GM18519 (cell line): ENCODE data around the gene ICAM1.
"Not testable (repeated sequence)": the region's sequence is repeated elsewhere in the genome, so short reads cannot be mapped to it uniquely, and the experiment has no call there.

Source experiments
- ATAC-seq: cut with Tn5 transposase; IDR thresholded peaks from one replicate; pipeline ENCODE4 v1.9.1; 2021; ENCODE audit warnings: mild to moderate bottlenecking, moderate library complexity; ENCODE audit not compliant: unreplicated experiment, low FRiP score

ICAM1 gene

GRCh38 chr19:10271543-10272086 is 695 bp downstream of the ICAM1 start:
- ATAC-seq, result no peak

DNA sequence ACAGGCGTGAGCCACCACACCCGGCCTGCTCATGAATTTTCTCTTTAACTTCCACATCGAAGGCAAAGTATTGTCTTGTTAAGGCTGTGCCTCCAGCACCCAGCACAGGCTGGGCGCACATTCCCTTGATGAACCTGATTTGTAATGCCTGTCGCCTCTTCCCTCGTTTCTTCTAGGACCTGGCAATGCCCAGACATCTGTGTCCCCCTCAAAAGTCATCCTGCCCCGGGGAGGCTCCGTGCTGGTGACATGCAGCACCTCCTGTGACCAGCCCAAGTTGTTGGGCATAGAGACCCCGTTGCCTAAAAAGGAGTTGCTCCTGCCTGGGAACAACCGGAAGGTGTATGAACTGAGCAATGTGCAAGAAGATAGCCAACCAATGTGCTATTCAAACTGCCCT is 3.7 kb downstream of the ICAM1 start:
- no peak for ATAC-seq

DNA sequence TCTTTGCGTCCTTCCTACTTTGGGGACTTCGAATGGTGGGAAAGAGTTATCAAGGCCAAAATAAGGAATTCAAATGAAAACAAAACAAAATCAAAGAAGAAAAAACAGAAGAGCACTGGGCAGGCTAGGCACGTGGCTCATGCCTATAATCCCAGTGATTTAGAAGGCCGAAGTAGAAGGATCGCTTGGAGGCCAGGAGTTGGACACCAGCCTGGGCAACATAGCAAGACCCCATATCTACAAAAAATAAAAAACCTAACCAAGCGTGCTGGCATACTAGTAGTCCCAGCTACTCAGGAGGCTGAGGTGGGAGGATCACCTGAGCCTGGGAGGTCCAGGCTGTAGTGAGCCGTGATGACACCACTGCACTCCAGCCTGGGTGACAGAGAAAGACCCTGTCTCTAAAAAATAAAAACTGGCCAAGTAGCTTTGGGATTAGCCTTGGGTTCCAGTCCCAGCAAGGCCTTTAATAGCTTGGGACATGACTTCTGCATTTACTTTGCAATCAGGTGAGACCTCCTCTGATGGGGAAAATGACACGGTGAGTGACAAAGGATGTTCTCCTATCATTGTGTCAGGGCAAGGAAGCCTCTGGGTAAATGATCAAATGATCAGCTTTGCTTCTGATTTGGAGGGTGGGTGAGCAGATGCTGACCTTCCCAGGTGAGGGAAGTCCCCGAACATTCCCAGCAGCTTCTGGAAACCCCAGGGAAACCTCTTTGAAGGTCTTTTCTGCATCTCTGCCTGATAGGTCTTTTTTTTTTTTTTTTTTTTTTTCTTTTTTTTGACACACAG is 7.1 kb downstream of the ICAM1 start:
- no peak for ATAC-seq

GRCh38 chr19:10278935-10279334 is 8.0 kb downstream of the ICAM1 start:
- no peak for ATAC-seq

GRCh38 chr19:10279737-10280442 is 9.0 kb downstream of the ICAM1 start:
- no peak for ATAC-seq

GRCh38 chr19:10282043-10282442 is 11.1 kb downstream of the ICAM1 start:
- not testable (repeated sequence) for ATAC-seq

DNA sequence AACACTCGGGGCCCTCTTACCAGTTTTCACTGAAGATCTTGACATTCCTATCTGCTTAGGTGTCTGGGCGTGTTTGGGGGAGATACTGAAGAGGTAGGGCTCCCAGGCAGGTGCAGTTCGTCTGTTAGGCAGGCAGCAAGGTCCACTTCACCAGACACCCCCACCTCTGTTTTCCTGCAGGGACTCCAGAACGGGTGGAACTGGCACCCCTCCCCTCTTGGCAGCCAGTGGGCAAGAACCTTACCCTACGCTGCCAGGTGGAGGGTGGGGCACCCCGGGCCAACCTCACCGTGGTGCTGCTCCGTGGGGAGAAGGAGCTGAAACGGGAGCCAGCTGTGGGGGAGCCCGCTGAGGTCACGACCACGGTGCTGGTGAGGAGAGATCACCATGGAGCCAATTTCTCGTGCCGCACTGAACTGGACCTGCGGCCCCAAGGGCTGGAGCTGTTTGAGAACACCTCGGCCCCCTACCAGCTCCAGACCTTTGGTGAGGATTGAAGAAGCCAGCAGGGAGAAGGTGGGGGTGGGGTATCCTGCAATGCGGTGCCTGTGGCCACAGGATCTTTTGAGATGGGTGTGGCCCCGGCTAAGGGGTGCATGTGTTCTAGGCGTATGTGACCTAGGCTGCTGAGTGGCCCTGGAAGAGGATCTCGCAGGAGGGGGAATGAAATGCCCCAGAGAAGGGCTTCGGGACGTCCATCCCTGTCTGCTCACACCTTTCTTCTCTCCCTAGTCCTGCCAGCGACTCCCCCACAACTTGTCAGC is 12.6 kb downstream of the ICAM1 start:
- no peak for ATAC-seq

GRCh38 chr19:10284065-10284959 is 13.4 kb downstream of the ICAM1 start:
- ATAC-seq, result no peak

GRCh38 chr19:10284960-10285278 is 14.0 kb downstream of the ICAM1 start:
- ATAC-seq, result no peak

- ATAC-seq, result no peak
These were observed 14.5 kb downstream of the ICAM1 start for GRCh38 chr19:10285393-10285792.

DNA sequence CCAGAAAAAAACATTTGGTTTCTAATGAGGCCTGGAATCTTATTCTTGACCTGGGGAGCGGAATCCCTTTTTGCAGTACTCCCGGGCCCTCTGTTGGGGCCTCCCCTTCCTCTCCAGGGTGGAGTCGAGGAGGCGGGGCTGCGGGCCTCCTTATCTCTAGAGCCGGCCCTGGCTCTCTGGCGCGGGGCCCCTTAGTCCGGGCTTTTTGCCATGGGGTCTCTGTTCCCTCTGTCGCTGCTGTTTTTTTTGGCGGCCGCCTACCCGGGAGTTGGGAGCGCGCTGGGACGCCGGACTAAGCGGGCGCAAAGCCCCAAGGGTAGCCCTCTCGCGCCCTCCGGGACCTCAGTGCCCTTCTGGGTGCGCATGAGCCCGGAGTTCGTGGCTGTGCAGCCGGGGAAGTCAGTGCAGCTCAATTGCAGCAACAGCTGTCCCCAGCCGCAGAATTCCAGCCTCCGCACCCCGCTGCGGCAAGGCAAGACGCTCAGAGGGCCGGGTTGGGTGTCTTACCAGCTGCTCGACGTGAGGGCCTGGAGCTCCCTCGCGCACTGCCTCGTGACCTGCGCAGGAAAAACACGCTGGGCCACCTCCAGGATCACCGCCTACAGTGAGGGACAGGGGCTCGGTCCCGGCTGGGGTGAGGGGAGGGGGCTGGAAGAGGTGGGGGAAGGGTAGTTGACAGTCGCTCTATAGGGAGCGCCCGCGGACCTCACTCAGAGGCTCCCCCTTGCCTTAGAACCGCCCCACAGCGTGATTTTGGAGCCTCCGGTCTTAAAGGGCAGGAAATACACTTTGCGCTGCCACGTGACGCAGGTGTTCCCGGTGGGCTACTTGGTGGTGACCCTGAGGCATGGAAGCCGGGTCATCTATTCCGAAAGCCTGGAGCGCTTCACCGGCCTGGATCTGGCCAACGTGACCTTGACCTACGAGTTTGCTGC is 16.1 kb downstream of the ICAM1 start, which contains the start of gene ICAM4:
TSS of gene ICAM4 (plus strand) at position 153 of the 935 bp plus-strand sequence. CDS start at position 211, 58 bp downstream.
- no peak for ATAC-seq

GRCh38 chr19:10288662-10289166 is 17.8 kb downstream of the ICAM1 start:
- ATAC-seq, result no peak

GRCh38 chr19:10289167-10289835 is 18.4 kb downstream of the ICAM1 start:
- ATAC-seq, result no peak

DNA sequence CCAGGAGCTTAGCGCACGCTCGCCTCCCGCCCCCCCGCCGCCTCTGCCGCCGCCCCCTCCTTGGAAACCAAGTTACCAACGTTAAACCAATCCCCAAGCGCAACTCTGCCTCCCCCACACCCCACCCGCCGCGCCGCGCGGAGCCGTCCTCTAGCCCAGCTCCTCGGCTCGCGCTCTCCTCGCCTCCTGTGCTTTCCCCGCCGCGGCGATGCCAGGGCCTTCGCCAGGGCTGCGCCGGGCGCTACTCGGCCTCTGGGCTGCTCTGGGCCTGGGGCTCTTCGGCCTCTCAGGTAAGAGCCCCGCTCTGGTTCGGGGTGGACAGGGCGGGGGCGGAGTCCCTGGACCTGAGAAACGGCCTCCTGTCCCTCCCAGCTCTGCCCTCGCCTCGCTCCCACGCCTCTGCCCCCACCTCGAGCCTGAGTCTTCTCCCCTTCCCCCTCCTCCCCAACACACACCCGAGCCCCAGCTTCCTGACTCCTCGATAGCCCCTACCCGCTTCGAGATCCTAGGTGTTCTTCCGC is 19.0 kb downstream of the ICAM1 start, which contains the start of gene ICAM5:
TSS of gene ICAM5 (plus strand) at position 117 of the 521 bp plus-strand sequence. CDS start at position 209, 92 bp downstream.
- ATAC-seq, result no peak

GRCh38 chr19:10290357-10290875 is 19.5 kb downstream of the ICAM1 start:
- ATAC-seq, result no peak

- no peak for ATAC-seq
These were observed 20.1 kb downstream of the ICAM1 start for GRCh38 chr19:10290876-10291553.
